ENCODE data around the gene OGFOD3. TPM values are rescaled to one million over a fixed set of nuclear protein-coding genes. Genes with fewer than 3 reads are reported as not detected.

OGFOD3 gene
- total and polyA plus RNA-seq, 9 of the 15 experiments (the other 6 are each of a cell fraction or from before 2014, with no cell fraction given) = 0.69 to 44.7 (median 18.9) TPM

DNA sequence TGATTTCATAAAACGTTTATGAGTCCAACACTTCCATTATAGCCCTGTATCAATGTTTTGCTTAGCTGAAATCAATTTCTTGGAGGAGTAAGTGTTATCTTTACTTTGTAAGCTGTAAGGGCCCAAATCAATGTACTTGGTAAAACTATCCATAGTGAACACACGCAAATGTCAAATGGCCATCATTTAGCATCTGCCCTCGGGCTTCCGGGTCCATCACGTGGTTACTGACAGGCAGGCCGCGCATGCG is 39.5 kb upstream of the OGFOD3 start (continued):
- TF ChIP-seq, protein P1, sequence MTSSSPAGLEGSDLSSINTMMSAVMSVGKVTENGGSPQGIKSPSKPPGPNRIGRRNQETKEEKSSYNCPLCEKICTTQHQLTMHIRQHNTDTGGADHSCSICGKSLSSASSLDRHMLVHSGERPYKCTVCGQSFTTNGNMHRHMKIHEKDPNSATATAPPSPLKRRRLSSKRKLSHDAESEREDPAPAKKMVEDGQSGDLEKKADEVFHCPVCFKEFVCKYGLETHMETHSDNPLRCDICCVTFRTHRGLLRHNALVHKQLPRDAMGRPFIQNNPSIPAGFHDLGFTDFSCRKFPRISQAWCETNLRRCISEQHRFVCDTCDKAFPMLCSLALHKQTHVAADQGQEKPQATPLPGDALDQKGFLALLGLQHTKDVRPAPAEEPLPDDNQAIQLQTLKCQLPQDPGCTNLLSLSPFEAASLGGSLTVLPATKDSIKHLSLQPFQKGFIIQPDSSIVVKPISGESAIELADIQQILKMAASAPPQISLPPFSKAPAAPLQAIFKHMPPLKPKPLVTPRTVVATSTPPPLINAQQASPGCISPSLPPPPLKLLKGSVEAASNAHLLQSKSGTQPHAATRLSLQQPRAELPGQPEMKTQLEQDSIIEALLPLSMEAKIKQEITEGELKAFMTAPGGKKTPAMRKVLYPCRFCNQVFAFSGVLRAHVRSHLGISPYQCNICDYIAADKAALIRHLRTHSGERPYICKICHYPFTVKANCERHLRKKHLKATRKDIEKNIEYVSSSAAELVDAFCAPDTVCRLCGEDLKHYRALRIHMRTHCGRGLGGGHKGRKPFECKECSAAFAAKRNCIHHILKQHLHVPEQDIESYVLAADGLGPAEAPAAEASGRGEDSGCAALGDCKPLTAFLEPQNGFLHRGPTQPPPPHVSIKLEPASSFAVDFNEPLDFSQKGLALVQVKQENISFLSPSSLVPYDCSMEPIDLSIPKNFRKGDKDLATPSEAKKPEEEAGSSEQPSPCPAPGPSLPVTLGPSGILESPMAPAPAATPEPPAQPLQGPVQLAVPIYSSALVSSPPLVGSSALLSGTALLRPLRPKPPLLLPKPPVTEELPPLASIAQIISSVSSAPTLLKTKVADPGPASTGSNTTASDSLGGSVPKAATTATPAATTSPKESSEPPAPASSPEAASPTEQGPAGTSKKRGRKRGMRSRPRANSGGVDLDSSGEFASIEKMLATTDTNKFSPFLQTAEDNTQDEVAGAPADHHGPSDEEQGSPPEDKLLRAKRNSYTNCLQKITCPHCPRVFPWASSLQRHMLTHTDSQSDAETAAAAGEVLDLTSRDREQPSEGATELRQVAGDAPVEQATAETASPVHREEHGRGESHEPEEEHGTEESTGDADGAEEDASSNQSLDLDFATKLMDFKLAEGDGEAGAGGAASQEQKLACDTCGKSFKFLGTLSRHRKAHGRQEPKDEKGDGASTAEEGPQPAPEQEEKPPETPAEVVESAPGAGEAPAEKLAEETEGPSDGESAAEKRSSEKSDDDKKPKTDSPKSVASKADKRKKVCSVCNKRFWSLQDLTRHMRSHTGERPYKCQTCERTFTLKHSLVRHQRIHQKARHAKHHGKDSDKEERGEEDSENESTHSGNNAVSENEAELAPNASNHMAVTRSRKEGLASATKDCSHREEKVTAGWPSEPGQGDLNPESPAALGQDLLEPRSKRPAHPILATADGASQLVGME (CRISPR knock-in tag; IDR thresholded peaks at IDR 0.05) = no peak
- TF ChIP-seq BACH1 (tag; IDR thresholded peaks at IDR 0.05) = 0 out of 2 replicates have a peak, but pooled peaks have one; percentile 3
- no peak for TF ChIP-seq ESRRA (IDR thresholded peaks at IDR 0.05; ENCODE audit: borderline replicate concordance, low read depth)
- TF ChIP-seq TAF1 (IDR thresholded peaks at IDR 0.05; ENCODE audit: control insufficient read depth, extremely low read depth, insufficient read depth, low read length, severe bottlenecking) = no peak
- TF ChIP-seq CBFA2T2 (conservative IDR thresholded peaks at IDR 0.05) = peak; percentile 71
- TF ChIP-seq ELF1 (tag; IDR thresholded peaks at IDR 0.05) = peak; percentile 97
- no peak for TF ChIP-seq SNRNP70 (optimal IDR thresholded peaks at IDR 0.05; ENCODE audit: low read depth, low read length)
- TF ChIP-seq ZNF263 (CRISPR knock-in tag; IDR thresholded peaks at IDR 0.05; ENCODE audit: borderline replicate concordance) = no peak
- TF ChIP-seq HDAC1 (IDR thresholded peaks at IDR 0.05) = peak in 1 of 2 experiments; percentile 84; a peak in 2 of 4 replicates
- TF ChIP-seq DACH1 (IDR thresholded peaks at IDR 0.05; ENCODE audit: partially characterized antibody) = no peak
- no peak for TF ChIP-seq IRF9 (tag; IDR thresholded peaks at IDR 0.05)
- no peak for TF ChIP-seq NCOA2 (IDR thresholded peaks at IDR 0.05; ENCODE audit: partially characterized antibody in 2 of 2)
- no peak; the same call in 1 of the 2 replicates for TF ChIP-seq ZNF395 (CRISPR knock-in tag; IDR thresholded peaks at IDR 0.05)
- TF ChIP-seq ZNF436 (CRISPR knock-in tag; IDR thresholded peaks at IDR 0.05) = no peak
- TF ChIP-seq SAP30 (IDR thresholded peaks at IDR 0.05; ENCODE audit: borderline replicate concordance, insufficient read depth, low read depth, low read length, poor library complexity, severe bottlenecking) = peak; percentile 54
- no peak for TF ChIP-seq E2F3 (CRISPR knock-in tag; IDR thresholded peaks at IDR 0.05)
- TF ChIP-seq NR2C2 (CRISPR knock-in tag; IDR thresholded peaks at IDR 0.05) = no peak
- TF ChIP-seq NR2C2 (tag; IDR thresholded peaks at IDR 0.05) = peak; percentile 85; the same call in 1 of the 2 replicates
- TF ChIP-seq MTA3 (IDR thresholded peaks at IDR 0.05; ENCODE audit: borderline replicate concordance) = no peak
- TF ChIP-seq GABPA (tag; conservative IDR thresholded peaks at IDR 0.05; ENCODE audit: low read depth) = no peak
